ENCODE measurements around the gene S100A13. TPM values are rescaled to one million over a fixed set of nuclear protein-coding genes. Genes with fewer than 3 reads are reported as not detected.

The S100A13 gene
- total RNA-seq, 1 experiment from 2014 or later: 55.0 TPM

DNA sequence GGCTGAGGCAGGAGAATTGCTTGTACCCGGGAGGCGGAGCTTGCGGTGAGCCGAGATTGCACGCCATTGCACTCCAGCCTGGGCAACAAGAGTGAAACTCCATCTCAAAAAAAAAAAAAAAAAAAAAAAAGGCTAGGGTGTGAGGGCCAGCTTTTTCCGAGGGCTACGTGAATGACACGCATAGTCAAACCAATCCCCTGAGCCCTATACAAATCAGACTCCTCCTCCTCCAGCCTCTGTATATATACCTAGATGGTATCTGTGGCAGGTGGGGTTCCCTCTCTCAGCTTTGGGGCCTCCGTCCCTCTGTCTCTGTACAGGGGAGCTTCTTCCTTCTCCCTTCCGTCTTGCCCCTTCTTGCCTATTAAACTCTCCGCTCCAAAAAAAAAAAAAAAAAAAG lies 21.1 kb downstream of the S100A13 start:
- Histone ChIP-seq H2BK15ac (ENCODE audit: low read depth, low read length) (no peak overlapping the region), H3K4me1 (ENCODE audit: insufficient read depth, low read length) (peaks cover 5% of the 10 kb centered on the region; the same call in 1 of the 2 replicates), H2BK120ac (ENCODE audit: low read depth, low read length, poor library complexity, severe bottlenecking) (no peak overlapping the region), H3K23me2 (ENCODE audit: insufficient read length, low read depth, low read length, poor library complexity, severe bottlenecking) (peaks cover 3% of the 10 kb centered on the region), H3K4ac (ENCODE audit: low read depth, low read length) (no peak overlapping the region), H2AK5ac (ENCODE audit: insufficient read length, low read length) (no peak overlapping the region), H4K20me1 (ENCODE audit: control insufficient read depth, insufficient read depth, insufficient read length) (no peaks in the 10 kb centered on the region), H2BK20ac (ENCODE audit: low read depth, low read length, poor library complexity, severe bottlenecking) (no peak overlapping the region), H2BK5ac (ENCODE audit: insufficient read length, low read length) (no peak overlapping the region), H3K23ac (ENCODE audit: insufficient read length, low read depth, low read length) (no peak overlapping the region), H3T11ph (ENCODE audit: low read length) (no peak overlapping the region), H3K14ac (ENCODE audit: insufficient read depth, low read length) (no peak overlapping the region), H3K27ac (ENCODE audit: insufficient read length, low read depth, low read length) (no peak overlapping the region), H4K8ac (replicated peaks; ENCODE audit: insufficient read length, low read depth, low read length) (no peak overlapping the region), H2AFZ (ENCODE audit: low read length) (no peak overlapping the region), H3K18ac (ENCODE audit: insufficient read length, low read depth, low read length) (no peak overlapping the region), H3K79me1 (ENCODE audit: insufficient read depth, low read depth, low read length, poor library complexity, severe bottlenecking) (no peaks in the 10 kb centered on the region), H4K5ac (ENCODE audit: insufficient read length, low read depth, low read length) (no peak overlapping the region), H3K9me3 (ENCODE audit: control insufficient read depth, low read depth, low read length) (no peaks in the 10 kb centered on the region), H3K79me2 (ENCODE audit: insufficient read depth, low read length) (no peaks in the 10 kb centered on the region), H3K27me3 (ENCODE audit: insufficient read depth, low read length) (no peaks in the 10 kb centered on the region), H3K4me2 (ENCODE audit: insufficient read depth, insufficient read length, low read length) (no peak overlapping the region), H2BK12ac (ENCODE audit: insufficient read length, low read depth, low read length) (no peak overlapping the region), H3K9ac (ENCODE audit: extremely low read depth, insufficient read length, low read length) (no peak overlapping the region), H4K91ac (ENCODE audit: insufficient read length, low read depth, low read length) (no peak overlapping the region), H3K56ac (ENCODE audit: insufficient read length, low read depth, low read length) (no peak overlapping the region)
- Mint-ChIP-seq H3K4me1 (peaks cover 24 to 27% of the 10 kb centered on the region in 2 experiments), H3K27me3 (ENCODE audit: low read depth) (peaks cover 2% of the 10 kb centered on the region), H3K9me3 (no peaks in the 10 kb centered on the region), H3K27ac (no peak overlapping the region), H3K4me3 (no peak overlapping the region), H3K36me3 (ENCODE audit: insufficient read depth in 1 of 3, low read depth in 3 of 3) (peaks cover 0 to 6% (median 4%) of the 10 kb centered on the region in 3 experiments; a peak in 3 of 7 replicates)
- no peak for DNase-seq
- TF ChIP-seq, protein P1, sequence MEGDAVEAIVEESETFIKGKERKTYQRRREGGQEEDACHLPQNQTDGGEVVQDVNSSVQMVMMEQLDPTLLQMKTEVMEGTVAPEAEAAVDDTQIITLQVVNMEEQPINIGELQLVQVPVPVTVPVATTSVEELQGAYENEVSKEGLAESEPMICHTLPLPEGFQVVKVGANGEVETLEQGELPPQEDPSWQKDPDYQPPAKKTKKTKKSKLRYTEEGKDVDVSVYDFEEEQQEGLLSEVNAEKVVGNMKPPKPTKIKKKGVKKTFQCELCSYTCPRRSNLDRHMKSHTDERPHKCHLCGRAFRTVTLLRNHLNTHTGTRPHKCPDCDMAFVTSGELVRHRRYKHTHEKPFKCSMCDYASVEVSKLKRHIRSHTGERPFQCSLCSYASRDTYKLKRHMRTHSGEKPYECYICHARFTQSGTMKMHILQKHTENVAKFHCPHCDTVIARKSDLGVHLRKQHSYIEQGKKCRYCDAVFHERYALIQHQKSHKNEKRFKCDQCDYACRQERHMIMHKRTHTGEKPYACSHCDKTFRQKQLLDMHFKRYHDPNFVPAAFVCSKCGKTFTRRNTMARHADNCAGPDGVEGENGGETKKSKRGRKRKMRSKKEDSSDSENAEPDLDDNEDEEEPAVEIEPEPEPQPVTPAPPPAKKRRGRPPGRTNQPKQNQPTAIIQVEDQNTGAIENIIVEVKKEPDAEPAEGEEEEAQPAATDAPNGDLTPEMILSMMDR (conservative IDR thresholded peaks at IDR 0.05): no peak
- WGBS (ENCODE audit: extremely low coverage, insufficient read length, low lambda C conversion rate): no CpG with 5 or more reads among the region's 11 CpGs

Measured in H9 (cell line).